Globus pallidus (tissue), 1 donor: Measurements from ENCODE around the gene LANCL2.
"Not testable (repeated sequence)": the region's sequence is repeated elsewhere in the genome, so short reads cannot be mapped to it uniquely, and the experiment has no call there.

ENCODE experiments used
- DNase-seq: peaks from one replicate; pipeline ENCODE4 v3.0.0-alpha.2; 2015; ENCODE audit warnings: low spot score

Gene LANCL2

GRCh38 chr7:55471594-55471993 lies 106.5 kb downstream of the LANCL2 start:
- not testable (repeated sequence) for DNase-seq

- not testable (repeated sequence) for DNase-seq
These were observed 107.3 kb downstream of the LANCL2 start for GRCh38 chr7:55472406-55472805.

- no peak for DNase-seq
These were observed 108.0 kb downstream of the LANCL2 start for GRCh38 chr7:55472928-55473725.

- no peak for DNase-seq
These were observed 108.8 kb downstream of the LANCL2 start for GRCh38 chr7:55473932-55474331.

GRCh38 chr7:55474944-55475854 lies 110.1 kb downstream of the LANCL2 start:
- DNase-seq = no peak

GRCh38 chr7:55475855-55476803 lies 111.0 kb downstream of the LANCL2 start:
- DNase-seq = peak; percentile 48

- no peak for DNase-seq
These were observed 112.0 kb downstream of the LANCL2 start for GRCh38 chr7:55476852-55477780.

GRCh38 chr7:55477781-55478374 lies 112.7 kb downstream of the LANCL2 start:
- DNase-seq = no peak

GRCh38 chr7:55478700-55479099 lies 113.6 kb downstream of the LANCL2 start:
- DNase-seq = no peak

GRCh38 chr7:55481155-55481554 lies 116.0 kb downstream of the LANCL2 start:
- no peak for DNase-seq

GRCh38 chr7:55483046-55483445 lies 117.9 kb downstream of the LANCL2 start:
- DNase-seq = no peak
